NOMO-1 (cell line): ENCODE results near the gene TPPP.
"Not testable (repeated sequence)": the region's sequence is repeated elsewhere in the genome, so short reads cannot be mapped to it uniquely, and the experiment has no call there.

Source experiments
- DNase-seq, 2 experiments: peaks; one replicate each; lab custom pipeline; 2025; ENCODE audit not compliant: unreplicated experiment in 2 of 2; lab: John Stamatoyannopoulos, UW

TPPP gene

DNA sequence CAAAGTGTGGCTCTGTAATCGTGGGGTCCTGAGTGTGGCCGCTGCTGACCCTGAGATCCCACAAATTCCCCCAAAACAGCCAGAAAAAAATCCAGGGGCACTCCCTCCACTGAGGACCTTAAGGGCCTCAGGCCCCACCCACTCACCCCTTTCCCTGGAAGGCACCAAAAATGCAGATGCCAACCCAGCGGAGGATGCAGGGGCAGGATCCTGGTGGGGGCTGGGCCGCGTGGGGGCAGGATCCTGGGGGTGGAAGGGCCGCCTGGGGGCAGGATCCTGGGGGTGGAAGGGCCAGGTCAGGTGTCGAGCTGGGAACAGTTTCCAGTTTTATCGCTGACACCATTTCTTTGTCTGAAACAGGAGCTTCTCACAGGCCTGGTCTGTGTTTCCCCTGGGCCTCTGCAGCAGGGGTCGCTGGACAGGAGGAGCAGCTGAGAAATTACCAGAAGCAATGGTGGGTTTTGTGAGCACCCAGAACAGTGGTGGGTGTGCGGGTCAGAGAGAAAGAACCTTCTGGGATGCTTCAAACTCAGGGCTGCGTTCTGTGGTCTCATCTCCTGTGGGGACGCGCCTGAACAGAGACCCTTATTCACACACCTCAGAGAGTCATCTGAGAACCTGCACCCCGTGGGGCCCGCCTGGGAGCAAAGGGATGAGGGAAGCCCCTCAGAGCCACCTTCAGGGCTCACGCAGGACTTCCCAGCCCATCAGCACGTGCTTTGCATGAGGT is 13.8 kb downstream of the TPPP start:
- not testable (repeated sequence) for DNase-seq

DNA sequence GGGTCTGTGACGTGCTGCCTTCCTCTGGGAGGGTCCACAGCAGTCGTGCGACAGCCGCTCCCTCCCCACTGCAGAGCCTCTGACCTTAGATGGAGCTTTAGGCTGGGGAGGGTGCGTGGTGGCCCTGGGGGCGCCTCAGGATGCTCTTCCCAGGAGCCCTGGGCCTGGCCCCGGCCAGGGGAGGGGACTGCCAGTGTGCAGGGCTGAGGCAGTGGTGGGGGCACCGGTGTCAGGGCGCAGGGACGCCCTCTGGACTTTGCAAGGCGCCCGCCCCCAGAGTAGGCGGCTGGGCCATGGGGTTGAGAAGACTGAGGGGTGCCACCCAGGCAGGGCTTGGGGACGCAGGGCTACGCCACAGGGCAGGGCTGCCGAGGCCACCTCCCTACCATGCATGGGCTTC is 14.6 kb downstream of the TPPP start:
- DNase-seq = not testable (repeated sequence)

DNA sequence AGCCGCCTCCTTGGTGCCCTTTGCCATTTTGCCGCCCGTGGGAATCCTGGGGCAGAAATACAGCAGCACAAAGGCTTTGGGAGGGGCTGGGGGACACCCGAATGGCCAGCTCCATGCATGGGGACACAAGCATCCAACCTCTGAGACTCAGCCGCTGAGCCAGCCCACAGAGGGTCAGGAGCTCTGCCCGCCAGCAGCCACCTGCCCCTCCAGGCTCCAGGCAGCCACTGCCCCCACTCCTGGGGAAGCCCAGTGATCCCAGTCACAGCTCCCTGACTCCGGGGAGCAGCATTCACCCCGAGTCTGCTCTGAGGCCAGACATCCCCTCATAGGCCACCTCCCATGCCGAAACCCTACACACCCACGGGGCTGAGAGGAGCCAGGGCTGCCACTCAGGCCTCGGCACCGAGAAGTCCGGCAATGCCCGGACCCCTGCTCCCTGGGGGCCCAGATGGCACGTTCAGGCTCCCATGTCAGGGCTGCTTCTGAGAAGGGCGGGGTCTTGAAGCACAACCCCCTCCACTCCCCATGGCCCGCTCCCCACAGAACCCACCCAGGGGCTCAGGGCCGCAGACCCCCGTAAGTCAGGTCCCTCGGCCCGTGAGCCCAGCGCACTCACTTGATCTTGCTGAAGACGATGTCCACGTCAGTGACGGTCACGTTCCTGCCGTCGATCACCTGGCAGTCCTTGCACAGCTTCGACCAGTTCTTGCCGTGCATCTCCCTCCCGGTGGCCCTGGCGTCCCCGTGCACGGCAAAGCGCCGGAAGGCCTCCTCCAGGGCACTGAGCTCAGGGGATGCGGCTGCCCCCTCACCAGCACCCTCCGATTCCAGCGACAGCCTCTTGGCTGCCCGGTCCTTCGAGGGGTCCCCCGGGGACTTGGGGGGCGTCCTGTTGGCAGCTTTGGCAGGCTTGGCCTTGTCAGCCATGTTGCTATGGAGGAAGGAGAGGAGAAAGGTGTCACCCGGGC is 15.7 kb downstream of the TPPP start:
- no peak for DNase-seq

DNA sequence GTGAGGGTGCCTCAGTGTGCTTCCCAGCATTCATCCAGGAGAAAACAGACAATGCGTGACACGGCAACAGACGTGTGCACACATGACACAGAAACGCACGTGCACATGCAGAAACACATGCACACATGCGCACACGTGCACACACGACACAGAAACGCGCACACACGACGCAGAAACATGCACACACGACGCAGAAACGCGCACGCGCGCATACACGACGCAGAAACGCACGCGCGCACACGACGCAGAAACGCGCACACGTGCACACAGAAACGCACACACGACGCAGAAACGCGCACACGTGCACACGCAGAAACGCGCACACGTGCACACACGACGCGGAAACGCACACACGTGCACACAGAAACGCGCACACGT is 16.5 kb downstream of the TPPP start:
- no peak for DNase-seq

DNA sequence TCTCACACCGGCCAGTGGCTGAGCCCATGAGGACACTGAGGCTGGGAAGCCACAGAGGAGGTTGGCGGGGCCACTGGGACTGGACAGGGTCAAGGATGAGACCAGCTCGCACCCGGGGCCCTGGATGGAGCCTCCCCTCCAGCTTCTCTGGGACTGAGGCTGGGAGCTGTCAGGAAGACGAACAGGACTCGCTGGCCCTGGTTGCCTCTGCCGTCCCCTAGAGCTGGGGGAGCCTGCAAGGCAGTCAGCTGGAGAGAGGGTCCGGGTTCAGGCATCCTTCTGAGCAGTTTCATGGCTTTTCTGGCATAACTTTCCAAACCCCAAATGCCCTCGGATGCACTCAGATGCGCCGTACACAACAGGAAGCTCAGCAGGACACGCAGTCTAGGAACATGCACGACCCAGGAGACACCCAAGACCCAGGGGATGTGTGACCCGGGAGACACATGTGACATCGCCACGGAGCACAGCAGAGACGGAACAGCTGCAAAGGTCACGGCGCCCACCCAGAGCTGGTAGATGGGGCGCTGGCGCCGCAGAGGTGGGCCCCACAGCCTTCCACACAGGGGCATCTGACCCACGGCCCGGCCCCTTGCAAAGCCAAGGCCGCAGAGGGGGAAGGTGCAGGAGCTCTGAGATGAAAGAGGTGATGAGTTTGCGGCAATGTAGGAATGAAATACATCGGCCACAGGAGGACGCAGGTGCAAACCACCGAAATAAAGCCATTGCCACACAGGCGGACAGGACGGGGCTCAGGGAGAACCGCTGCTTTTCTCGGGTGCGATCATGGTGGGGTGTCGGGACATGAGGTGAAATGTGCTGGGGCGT is 17.1 kb downstream of the TPPP start:
- DNase-seq = no peak

DNA sequence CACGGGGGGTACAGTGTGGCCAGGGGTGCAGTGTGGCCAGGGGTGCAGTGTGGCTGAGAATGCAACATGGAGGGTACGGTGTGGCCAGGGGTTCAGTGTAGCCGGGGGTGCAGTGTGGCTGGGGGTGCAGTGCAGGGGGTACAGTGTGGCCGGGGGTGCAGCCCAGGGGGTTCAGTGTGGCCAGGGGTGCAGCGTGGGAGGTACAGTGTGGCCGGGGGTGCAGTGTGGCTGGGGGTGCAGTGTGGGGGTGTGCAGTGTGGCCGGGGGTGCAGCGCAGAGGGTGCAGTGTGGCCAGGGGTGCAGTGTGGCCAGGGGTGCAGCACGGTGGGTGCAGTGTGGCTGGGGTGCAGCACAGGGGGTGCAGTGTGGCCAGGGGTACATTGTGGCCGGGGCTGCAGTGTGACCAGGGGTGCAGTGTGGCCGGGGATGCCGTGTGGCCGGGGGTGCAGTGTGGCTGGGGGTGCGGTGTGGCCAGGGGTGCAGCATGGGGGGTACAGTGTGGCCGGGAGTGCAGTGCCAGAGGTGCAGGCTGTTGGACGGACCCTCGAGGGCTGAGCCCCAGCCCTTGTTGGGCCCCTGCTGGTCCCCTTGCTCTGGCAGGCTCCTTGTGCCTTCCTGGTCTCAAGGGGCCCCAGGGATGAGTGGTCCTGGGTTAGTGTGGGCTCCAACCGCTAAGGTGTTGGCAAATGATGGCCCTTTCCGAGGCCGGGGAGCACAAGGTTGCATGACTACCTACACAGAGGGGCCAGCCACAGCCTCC is 17.9 kb downstream of the TPPP start:
- DNase-seq = no peak

DNA sequence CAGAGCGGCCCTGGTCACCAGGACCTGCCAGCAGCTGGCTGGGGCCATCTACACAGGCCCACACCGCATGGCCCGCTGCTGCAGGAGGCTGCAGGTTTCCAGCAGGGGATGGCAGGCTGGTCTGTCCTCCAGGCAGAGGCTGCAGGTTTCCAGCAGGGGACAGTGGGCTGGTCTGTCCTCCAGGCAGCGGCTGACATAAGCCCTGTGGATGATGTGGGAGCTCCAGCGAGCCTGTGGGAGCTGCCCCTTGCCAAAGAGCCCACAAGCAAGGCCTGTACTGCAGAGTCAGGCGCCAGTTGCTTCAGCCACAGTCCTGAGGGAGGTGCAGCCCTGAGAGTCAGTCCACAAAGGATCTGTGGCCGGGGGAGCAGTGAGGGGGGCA is 18.5 kb downstream of the TPPP start:
- peak in 1 of 2 experiments; percentile 25 for DNase-seq

DNA sequence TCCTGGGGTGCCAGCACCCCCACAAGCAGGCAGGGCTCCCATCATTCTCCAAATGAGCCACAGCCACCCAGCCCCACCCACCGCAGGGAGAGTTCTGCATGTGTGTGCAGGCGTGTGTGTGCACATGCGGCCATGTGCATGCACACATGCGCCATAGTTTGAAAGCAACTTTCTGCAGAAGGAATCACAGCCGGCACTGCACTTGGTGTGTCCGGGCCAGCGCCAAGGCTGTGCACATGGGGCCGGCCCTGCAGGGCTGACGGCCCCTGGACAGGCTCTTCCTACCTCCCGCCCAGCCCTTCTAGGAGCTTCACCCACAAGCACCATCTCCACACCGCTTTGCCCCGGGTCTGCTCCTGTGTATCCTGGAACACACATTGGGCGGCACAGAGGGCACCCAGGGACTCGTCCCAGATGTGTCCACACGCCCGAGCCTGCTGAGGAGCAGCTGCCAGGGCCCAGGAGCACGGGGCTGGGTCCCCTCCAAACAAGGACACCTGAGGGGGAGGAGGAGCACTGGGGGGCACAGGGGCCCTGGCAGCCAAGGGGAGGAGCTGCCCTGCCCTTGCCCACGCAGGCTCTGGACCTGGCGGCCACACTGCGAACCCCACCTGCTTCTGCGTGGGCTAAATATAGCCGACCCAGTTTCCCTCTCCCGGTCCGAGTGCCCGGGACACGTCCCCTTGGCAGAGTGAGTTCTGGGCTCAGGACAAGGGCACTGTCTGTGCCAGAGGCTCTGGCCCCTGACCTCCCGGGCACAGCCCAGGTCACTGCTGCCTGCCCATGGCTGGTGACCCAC is 19.1 kb downstream of the TPPP start:
- DNase-seq = no peak

DNA sequence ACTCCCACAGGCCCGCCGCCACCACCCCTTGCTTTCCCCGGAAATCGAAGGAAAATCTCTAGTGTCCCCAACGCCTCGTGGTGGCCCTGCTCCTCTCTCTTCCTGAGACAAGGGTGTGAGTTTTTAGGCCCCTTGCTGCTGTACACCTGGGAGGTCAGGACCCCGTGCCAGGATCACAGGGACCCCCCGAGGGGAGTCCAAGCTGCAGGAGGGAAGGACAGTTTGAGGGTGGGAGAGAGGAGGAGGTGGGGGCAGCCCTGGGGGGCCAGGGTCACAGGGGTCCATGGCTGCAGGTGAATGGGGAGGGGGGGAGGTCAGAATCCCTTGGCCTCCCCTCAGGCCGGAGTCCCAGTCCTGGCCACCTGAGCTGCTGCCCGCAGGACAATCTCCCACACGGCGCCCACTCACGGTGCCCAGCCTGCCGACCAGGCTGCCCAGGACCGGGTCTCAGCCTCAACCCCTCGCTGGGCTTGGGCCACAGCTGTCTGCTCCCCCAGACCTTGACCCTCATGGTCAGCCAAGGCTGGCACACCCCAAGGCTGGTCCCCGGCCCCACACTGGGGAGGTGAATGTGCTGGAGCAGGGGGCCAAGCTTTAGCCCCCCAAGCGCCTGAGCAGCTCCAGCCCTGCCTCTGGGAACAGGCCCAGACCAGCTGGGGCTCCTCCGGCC is 19.9 kb downstream of the TPPP start:
- DNase-seq = no peak

DNA sequence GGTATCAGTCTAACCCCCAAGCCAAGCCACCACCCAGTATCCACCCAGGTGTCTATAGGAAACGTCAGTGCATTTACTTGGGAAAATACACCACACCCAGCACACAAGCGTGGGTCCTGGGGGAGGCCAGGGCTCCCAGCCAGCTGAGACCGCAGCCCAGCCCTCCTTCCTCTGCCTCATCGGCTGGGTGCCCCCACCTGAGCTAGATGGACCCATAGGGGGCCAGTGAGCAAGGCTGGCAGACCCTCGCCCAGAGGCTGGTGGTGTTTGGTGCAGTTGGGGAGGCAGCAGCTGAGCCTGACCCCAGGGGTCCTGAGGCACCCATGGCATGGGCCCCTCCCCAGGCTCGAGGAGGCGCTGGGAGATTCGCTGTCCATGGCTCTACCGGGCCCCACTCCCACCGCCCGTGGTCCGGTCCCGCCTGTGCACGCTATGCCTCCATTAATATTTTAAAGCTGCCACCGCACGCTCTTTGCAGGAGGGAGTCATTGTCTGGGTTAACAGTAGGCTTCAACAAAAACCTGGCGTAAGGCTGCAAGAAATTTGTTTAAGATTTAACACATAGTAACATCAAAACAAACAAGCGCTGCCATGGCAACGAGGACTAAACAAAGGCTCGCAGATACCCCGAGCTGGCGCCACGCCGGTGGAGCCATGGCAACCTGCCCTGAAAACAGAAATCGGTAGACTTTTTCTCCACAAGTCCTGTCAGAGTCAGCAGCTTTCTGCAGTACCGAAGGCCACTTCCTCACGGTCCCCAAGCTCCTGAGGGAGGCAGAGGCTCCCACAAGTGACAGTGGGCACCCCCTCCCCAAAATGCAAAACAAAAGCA is 20.6 kb downstream of the TPPP start:
- peak; percentile 76 to 87 for DNase-seq

DNA sequence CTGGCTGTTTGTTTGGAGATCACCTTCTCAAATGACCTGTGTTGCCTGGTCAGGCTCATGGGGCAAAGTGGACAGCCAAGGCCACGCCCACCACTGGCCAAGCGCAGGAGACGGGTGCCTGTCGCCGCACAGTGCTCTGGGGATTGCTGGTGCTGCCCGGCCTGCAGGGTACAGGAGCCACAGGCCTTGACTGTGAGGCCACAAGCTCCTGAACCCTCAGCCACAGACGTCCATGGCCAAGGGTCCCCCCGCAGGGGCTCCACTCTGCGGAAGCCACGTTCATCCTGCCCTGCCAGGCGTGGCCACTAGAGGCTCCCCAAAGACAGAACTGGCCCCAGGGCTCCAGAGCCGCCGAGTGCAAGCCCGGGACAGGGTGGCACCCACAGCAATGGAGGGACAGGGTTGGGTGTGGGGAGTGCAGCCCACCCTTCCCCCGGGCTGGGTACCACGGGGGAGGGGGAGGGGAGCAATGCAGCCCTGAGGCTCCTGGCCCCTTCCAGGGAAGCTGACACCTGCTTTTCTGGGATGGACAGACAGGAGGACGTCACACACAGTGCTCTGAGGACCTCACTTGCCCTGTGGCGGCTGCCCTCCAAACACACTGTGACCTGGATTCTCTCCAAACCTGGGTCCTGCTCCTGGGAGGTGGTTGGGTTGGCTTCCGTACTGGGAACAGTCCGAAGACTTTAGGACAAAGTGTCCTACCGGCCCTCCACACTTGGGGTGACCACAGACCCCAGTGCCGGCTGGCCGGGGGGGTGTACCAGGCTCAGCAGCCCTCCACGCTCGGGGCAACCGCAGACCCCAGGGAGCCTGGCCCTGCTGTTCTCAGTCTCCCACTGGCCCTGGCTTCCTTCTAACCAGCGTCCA is 21.5 kb downstream of the TPPP start:
- peak; percentile 84 to 85 for DNase-seq

DNA sequence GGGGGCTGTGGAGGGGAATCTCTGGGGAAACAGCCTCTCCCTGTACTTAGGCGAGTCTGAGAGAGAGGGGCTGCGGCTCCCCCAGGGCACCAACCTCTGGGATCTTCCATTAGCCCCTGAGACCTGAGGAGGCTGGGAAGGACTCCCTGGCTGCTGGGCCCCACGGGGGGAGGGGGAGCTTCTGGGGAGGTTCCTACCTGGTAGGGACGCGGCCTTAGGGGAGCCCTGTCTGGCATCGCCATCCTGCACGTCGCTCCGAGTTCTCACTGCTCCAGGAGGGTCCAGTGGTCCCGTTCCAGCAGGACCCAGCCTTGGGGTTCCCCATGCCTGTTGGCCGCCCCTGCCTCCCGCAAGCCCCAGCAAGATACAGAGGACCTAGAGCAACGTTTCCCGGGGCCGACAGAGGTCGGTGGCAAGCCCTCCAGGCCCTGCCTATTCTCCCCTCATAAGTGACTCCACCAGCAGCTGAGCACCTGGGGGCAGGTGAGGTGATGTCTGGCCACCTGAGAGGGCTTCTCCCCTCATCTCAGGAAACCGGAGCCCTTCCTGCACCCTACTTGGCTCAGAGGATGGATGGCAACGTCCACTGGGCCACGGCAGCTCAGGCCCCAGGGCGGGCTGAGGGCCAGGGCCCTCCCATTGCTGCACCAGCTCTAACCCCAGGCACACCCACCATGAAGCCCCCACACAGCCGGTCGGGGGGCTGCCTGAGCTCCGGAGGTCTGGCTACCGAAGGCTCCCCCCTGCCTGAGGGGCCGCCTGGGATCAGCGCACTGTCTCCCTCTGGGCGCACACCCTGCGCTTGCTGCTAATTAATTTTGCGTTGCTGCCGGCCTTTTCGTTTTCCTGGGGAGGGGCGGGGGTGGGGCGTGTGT is 22.5 kb downstream of the TPPP start:
- no peak for DNase-seq

DNA sequence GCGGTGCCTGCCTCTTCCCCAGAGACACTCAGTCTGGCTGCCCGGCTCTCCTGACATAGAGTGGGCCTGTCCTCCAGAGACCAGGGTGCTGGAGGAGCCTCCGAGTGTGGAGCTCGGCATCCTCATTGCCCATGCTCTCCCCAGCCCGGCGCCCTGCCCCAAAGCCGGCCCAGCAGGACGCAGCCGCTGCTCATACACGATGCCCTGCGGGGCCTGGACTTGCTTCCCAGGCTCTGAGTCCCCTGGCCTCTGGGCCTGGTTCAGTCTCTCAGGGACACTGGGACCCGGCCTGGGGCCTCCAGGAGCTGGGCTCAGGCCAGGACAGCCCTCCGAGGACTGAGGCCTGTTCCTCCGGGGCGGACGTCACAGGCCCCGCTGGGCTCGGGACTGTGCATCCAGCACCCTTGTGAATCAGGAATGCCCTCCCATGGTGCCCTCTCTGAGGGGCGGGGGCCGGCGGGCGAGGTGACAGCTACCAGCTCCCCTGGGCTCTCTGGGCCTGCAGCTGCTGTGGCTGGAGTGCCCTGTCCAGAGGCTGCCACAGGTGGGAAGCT is 23.2 kb downstream of the TPPP start:
- no peak for DNase-seq

DNA sequence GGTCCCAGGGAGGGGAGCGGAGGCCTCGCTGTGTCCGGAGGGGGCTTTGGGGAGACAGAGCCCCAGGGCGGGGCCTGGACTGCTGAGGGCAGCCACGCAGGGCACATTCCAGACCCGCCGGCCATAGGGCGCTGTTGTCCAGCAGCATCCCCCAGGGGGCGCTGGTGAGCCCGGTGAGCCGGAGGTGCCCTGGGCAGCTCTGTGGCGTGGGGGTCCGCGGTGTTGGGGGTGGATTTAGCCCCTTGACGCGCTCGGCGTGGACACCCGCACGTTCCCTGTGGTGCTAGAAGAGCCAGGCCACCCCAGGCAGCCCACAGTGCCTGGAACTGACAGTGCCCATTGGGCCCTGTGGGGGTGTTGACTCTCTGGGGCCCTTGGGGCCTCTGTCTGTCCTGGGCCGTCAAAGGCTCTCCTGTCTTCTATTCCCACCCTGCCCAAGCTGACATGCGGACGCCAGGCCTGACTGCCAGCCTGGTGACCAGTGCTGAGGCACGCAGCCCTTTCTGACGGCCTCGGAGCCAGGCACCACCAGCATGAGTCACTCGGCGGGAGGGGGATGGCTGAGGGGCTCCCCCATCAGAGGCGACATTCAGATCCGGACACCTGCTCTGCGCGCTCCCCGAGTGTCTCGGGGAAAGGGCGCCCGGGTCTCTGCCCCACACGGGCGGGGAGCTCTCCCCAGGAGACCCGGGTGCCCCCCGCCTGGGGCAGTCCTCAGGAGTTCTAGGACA is 23.9 kb downstream of the TPPP start:
- DNase-seq = peak; percentile 29 to 58

DNA sequence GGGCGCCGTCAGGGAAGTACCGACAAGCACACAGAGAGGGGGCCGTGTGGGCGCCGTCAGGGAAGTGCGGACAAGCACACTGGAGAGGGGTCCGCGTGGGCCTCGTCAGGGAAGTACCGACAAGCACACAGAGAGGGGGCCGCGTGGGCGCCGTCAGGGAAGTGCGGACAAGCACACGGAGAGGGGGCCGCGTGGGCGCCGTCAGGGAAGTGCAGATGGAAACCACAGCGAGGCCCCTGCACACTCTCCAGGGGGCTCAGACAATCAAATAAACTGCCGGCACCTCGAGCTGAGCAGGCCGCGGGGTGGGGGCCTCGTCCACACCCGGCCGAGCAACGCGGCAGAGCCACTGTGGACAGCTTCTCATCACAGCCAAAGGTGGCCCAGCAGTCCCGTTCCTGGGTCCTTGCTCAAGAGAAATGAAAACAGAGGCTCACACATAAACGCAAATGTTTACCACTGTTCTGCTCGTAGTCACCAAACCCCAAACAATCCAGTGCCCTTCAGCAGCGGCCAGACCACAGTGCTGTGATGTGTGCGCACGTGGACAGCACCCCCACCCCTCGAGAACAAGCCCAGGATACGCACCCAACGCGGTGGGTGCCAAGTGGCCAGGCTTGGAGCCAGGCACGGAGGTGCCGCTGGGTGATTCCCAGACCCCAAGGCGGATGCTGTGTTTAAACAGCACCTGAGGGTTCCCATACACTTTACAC is 24.7 kb downstream of the TPPP start:
- DNase-seq = no peak
